KMS-11 (cell line): ENCODE measurements around the gene RAP1B.

Experiments
- H2AFZ ChIP-seq: fragments of 200-600 bp; sonication (generic); 2 replicates; pipeline ENCODE4 v1.6.1; 2016; ENCODE audit warnings: antibody characterized with exemption, mixed run types, low read depth
- H3K27ac ChIP-seq: fragments of 200-600 bp; sonication (generic); 2 replicates; pipeline ENCODE4 v1.6.1; 2016; ENCODE audit warnings: mild to moderate bottlenecking, mixed run types
- H3K27me3 ChIP-seq: fragments of 200-600 bp; sonication (generic); 2 replicates; pipeline ENCODE4 v1.6.1; 2017; ENCODE audit warnings: mild to moderate bottlenecking, low read depth, mixed run types, moderate library complexity; ENCODE audit not compliant: insufficient read depth
- H3K36me3 ChIP-seq: fragments of 200-600 bp; sonication (generic); 2 replicates; pipeline ENCODE4 v1.6.1; 2017; ENCODE audit warnings: mild to moderate bottlenecking, mixed run types; ENCODE audit not compliant: insufficient read depth
- H3K4me1 ChIP-seq: fragments of 200-600 bp; sonication (generic); 2 replicates; pipeline ENCODE4 v1.6.1; 2016; ENCODE audit warnings: mild to moderate bottlenecking, low read depth, mixed run types; ENCODE audit not compliant: poor library complexity, severe bottlenecking
- H3K4me2 ChIP-seq: fragments of 200-600 bp; sonication (generic); 2 replicates; pipeline ENCODE4 v1.7.0; 2016; ENCODE audit warnings: mild to moderate bottlenecking, mixed run types
- H3K4me3 ChIP-seq: fragments of 200-600 bp; sonication (generic); IDR thresholded peaks from 2 replicates; pipeline ENCODE4 v1.6.1; 2017; ENCODE audit warnings: low read depth, low read length, mixed read lengths; ENCODE audit not compliant: insufficient read depth
- H3K79me2 ChIP-seq: fragments of 200-600 bp; sonication (generic); 2 replicates; pipeline ENCODE4 v1.6.1; 2016; ENCODE audit warnings: low read depth, mixed run types; ENCODE audit not compliant: insufficient read depth
- H3K9ac ChIP-seq: fragments of 200-600 bp; sonication (generic); 2 replicates; pipeline ENCODE4 v1.6.1; 2016; ENCODE audit warnings: mild to moderate bottlenecking, mixed run types
- H4K20me1 ChIP-seq: fragments of 200-600 bp; sonication (generic); 2 replicates; pipeline ENCODE4 v1.6.1; 2016; ENCODE audit warnings: mild to moderate bottlenecking, mixed run types; ENCODE audit not compliant: insufficient read depth
- CTCF ChIP-seq: fragments of 200-600 bp; sonication (generic); conservative IDR thresholded peaks from 2 replicates; pipeline ENCODE4 v1.6.1; 2017; ENCODE audit warnings: low read depth, mild to moderate bottlenecking, antibody characterized with exemption, low read length, moderate library complexity, mixed read lengths

The RAP1B gene

DNA sequence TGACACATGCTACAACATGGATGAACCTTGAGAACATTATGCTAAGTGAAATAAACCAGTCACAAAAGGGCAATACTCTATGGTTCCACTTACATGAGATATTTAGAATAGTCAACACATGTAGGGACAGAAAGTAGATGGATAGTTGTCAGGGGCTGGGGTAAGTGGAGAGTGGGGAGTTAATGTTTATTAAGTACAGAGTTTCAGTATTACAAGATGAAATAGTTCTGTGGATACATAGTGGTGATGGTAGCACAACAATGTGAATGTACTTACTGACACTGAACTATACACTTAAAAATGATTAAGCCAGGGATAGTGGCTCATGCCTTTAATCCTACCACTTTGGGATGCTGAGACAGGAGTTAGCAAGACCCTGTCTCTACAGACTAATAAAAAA is 84.8 kb downstream of the RAP1B start:
- Histone ChIP-seq H2AFZ (no peak overlapping the region), H3K27ac (no peak overlapping the region), H3K79me2 (no peaks in the 10 kb centered on the region; the same call in 1 of the 2 replicates), H3K9ac (no peak overlapping the region), H3K4me1 (no peaks in the 10 kb centered on the region), H4K20me1 (no peaks in the 10 kb centered on the region), H3K4me3 (no peak overlapping the region), H3K36me3 (peaks cover 22% of the 10 kb centered on the region; the same call in 1 of the 2 replicates), H3K4me2 (no peak overlapping the region), H3K27me3 (no peaks in the 10 kb centered on the region)
- TF ChIP-seq CTCF, result no peak

- no peak overlapping the region for H2AFZ ChIP-seq
- H3K27me3 ChIP-seq, result no peaks in the 10 kb centered on the region
- no peaks in the 10 kb centered on the region for H3K4me1 ChIP-seq
- no peaks in the 10 kb centered on the region for H3K79me2 ChIP-seq
- H3K9ac ChIP-seq, result no peak overlapping the region
- no peak overlapping the region for H3K27ac ChIP-seq
- no peak overlapping the region for H3K4me3 ChIP-seq
- TF ChIP-seq CTCF, result no peak
- peaks cover 34% of the 10 kb centered on the region; the same call in 1 of the 2 replicates for H3K36me3 ChIP-seq
- H3K4me2 ChIP-seq, result no peak overlapping the region
- H4K20me1 ChIP-seq, result no peaks in the 10 kb centered on the region
Observed at GRCh38 chr12:68699486-68699885, 88.8 kb downstream of the RAP1B start.
